ENCODE measurements around the gene ABI3BP. TPM values are rescaled to one million over a fixed set of nuclear protein-coding genes. Genes with fewer than 3 reads are reported as not detected.

ABI3BP gene
- total RNA-seq, 6 donors from 2014 or later, result 46.1 to 130 (median 101) TPM

DNA sequence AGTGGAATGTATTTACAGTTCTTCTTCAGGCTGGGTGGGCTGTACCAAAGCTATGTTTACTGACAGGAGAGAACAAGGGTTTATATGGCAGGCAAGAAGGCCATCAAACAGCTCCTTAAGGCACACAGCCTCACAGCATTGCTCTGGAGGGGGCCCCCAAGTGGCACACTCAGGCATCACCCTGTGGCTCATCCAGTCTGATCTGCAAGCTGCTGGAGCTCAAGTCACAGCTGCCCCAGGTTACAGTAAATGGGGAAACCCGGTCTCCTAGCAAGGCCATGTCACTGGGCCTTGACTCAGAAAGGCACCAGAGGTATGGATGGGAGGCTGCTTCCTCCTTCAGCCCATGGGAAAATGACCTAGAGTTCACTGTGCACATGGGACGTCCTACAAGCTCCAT is 216.5 kb downstream of the ABI3BP start:
- H3K27ac ChIP-seq, result no peak overlapping the region
- H3K4me1 ChIP-seq, result no peaks in the 10 kb centered on the region
- no peak overlapping the region for H3K4me3 ChIP-seq
- no peak for DNase-seq
- H3K36me3 ChIP-seq, result peaks cover 0 to 3% (median 0%) of the 10 kb centered on the region in 4 donors
- TF ChIP-seq, protein P1, sequence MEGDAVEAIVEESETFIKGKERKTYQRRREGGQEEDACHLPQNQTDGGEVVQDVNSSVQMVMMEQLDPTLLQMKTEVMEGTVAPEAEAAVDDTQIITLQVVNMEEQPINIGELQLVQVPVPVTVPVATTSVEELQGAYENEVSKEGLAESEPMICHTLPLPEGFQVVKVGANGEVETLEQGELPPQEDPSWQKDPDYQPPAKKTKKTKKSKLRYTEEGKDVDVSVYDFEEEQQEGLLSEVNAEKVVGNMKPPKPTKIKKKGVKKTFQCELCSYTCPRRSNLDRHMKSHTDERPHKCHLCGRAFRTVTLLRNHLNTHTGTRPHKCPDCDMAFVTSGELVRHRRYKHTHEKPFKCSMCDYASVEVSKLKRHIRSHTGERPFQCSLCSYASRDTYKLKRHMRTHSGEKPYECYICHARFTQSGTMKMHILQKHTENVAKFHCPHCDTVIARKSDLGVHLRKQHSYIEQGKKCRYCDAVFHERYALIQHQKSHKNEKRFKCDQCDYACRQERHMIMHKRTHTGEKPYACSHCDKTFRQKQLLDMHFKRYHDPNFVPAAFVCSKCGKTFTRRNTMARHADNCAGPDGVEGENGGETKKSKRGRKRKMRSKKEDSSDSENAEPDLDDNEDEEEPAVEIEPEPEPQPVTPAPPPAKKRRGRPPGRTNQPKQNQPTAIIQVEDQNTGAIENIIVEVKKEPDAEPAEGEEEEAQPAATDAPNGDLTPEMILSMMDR (IDR thresholded peaks at IDR 0.05), result no peak
- TF ChIP-seq EP300 (IDR thresholded peaks at IDR 0.05), result no peak
- no peak for TF ChIP-seq POLR2A (IDR thresholded peaks at IDR 0.05)
- no peak for TF ChIP-seq POLR2AphosphoS5 (IDR thresholded peaks at IDR 0.05)
- no peaks in the 10 kb centered on the region for H3K9me3 ChIP-seq
- no peaks in the 10 kb centered on the region for H3K27me3 ChIP-seq
- WGBS, 2 donors, result 77 to 86% methylated on average over 2 of the region's 2 CpGs
- ATAC-seq (ENCODE audit: low FRiP score in 2 of 2), result no peak

DNA sequence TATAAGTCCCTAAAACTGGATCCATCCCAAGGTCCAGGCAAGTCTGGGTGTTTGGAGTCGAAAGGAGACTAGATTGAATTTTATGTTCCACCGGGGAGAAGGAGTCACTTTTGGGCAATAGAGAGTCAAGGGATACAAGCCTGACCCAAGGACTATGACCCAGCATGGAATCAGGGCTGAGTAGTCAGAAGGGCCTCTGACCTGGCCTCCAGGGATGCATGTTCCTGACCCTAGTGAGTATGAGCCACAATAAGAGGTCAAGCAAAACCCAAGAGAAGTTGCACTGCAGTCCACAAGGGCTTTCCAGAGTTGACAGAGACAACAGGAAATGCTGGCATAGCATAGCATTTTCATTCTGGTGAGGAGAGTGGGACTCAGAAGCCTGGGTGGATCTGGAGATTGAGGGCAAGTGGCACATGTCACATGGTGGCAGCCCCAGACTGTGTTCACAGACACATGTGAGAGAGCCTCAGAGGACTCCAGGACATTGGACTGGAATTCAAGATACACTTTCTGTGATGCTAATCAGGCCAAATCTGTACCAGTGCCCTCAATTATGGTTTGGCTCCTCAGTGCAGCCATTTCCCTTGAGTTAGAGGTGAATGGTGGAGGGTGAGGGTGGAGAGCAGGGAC is 217.0 kb downstream of the ABI3BP start:
- ATAC-seq (ENCODE audit: low FRiP score in 2 of 2) (no peak), DNase-seq (no peak)
- whole genome bisulfite sequencing, 2 donors, result 97 to 100% methylated on average over 2 of the region's 2 CpGs
- H3K27ac ChIP-seq, result no peak overlapping the region
- no peaks in the 10 kb centered on the region for H3K27me3 ChIP-seq
- H3K4me1 ChIP-seq, result no peaks in the 10 kb centered on the region
- peaks cover 0 to 3% (median 0%) of the 10 kb centered on the region in 4 donors for H3K36me3 ChIP-seq
- no peak overlapping the region for H3K4me3 ChIP-seq
- TF ChIP-seq POLR2A (IDR thresholded peaks at IDR 0.05), result no peak
- no peak for TF ChIP-seq POLR2AphosphoS5 (IDR thresholded peaks at IDR 0.05)
- no peak for TF ChIP-seq EP300 (IDR thresholded peaks at IDR 0.05)
- TF ChIP-seq, protein P1 (IDR thresholded peaks at IDR 0.05), result no peak
- no peaks in the 10 kb centered on the region for H3K9me3 ChIP-seq

DNA sequence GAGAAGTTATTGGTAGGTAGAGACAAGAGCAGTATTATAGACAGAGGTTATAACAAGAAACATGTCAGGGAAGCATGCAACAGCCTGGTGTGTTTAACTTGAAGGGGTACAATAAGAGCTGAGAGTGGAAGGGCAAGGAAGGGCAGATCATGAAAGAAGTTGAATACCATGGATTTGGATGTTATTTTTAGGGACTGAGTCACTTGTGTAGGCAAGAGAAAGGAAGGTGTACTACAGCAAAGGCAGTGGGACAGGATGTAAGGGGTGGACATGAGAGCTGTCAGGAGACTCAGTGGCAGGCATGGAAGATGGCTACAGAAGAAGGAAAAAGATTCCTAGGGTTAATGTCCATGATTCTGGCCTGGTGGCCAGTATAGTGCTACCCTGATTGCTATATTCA is 217.6 kb downstream of the ABI3BP start:
- Histone ChIP-seq H3K4me1 (no peaks in the 10 kb centered on the region), H3K27me3 (no peaks in the 10 kb centered on the region), H3K9me3 (no peaks in the 10 kb centered on the region), H3K36me3 (peaks cover 0 to 3% (median 0%) of the 10 kb centered on the region in 4 donors), H3K27ac (no peak overlapping the region), H3K4me3 (no peak overlapping the region)
- no peak for DNase-seq
- ATAC-seq (ENCODE audit: low FRiP score in 2 of 2), result no peak
- TF ChIP-seq POLR2AphosphoS5 (IDR thresholded peaks at IDR 0.05) (no peak), EP300 (IDR thresholded peaks at IDR 0.05) (no peak)
- TF ChIP-seq, protein P1 (IDR thresholded peaks at IDR 0.05), result no peak

DNA sequence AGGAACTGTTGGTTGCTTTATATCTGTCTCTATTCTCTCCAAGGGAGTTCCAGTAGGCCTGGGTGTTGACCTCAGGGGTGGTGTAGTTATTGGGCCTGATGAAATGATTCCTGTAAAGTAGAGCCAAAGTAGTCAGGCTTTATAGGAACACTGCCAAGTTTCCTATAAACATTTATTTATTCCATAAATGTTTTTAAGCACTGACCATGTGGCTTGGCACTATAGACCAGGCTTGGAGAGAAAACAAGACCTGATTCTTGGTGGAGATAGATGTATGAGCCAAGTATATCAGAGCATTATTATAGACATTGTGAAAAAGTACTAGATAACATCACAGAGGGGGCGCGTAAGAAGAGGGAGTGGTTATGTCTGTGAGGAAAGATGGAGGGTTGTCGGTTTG is 218.0 kb downstream of the ABI3BP start:
- Histone ChIP-seq H3K9me3 (no peaks in the 10 kb centered on the region), H3K27me3 (no peaks in the 10 kb centered on the region), H3K27ac (no peak overlapping the region), H3K4me3 (no peak overlapping the region), H3K36me3 (peaks cover 0 to 3% (median 0%) of the 10 kb centered on the region in 4 donors), H3K4me1 (no peaks in the 10 kb centered on the region)
- DNase-seq (no peak), ATAC-seq (ENCODE audit: low FRiP score in 2 of 2) (no peak)
- 72 to 75% methylated on average over 3 of the region's 3 CpGs for WGBS, 2 donors
- TF ChIP-seq, protein P1 (IDR thresholded peaks at IDR 0.05), result no peak
- TF ChIP-seq POLR2AphosphoS5 (IDR thresholded peaks at IDR 0.05) (no peak), EP300 (IDR thresholded peaks at IDR 0.05) (no peak), POLR2A (IDR thresholded peaks at IDR 0.05) (no peak)

DNA sequence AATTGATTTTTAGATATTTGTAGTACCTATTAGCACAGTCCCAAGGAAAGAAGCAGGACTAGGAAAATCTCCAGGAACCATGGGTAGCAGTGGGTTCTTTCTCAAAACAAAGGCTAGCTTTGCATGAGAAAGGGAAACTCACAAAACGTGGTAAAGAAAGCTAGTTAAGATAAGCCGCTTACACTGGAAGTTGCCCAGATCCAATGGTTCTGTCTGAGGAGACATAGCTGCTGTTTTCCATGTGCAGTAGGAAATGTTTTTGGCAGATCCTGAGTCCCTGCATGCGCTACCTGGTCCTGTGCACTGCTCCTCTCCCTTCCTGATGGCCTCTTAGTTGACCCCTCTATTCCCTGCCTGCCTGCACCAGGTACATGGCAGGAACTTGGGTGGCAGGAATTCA is 223.5 kb downstream of the ABI3BP start:
- Histone ChIP-seq H3K4me1 (no peaks in the 10 kb centered on the region), H3K27me3 (no peaks in the 10 kb centered on the region), H3K27ac (no peak overlapping the region), H3K4me3 (no peak overlapping the region), H3K36me3 (no peaks in the 10 kb centered on the region), H3K9me3 (no peaks in the 10 kb centered on the region)
- no peak for TF ChIP-seq POLR2A (IDR thresholded peaks at IDR 0.05)
- TF ChIP-seq, protein P1 (IDR thresholded peaks at IDR 0.05), result no peak
- TF ChIP-seq POLR2AphosphoS5 (IDR thresholded peaks at IDR 0.05), result no peak
- no peak for TF ChIP-seq EP300 (IDR thresholded peaks at IDR 0.05)
- no peak for DNase-seq
- WGBS, 2 donors, result 85 to 86% methylated on average over 3 of the region's 3 CpGs
- ATAC-seq (ENCODE audit: low FRiP score in 2 of 2), result no peak

All from upper lobe of left lung (tissue), 6 donors.